Left lung (tissue), 10 donors: ENCODE measurements around the gene SASH1. TPM values are rescaled to one million over a fixed set of nuclear protein-coding genes. Genes with fewer than 3 reads are reported as not detected.

Experiments
- ATAC-seq: fragments of 200-7000 bp; cut with Tn5 transposase; one replicate; pipeline ENCODE4 v1.9.1; 2020; ENCODE audit warnings: moderate library complexity
- DNase-seq, 4 donors: peaks; one replicate each; pipeline ENCODE4 v3.0.0-alpha.2; 2013 to 2020
- H3K27ac ChIP-seq, 2 donors: fragments of 200-600 bp; sonication (generic) in 1 of 2; one replicate each; pipeline versions ENCODE4 v1.5.0 to v1.8.0; 2020 to 2021
- H3K27me3 ChIP-seq, 2 donors: fragments of 200-600 bp; sonication (generic) in 1 of 2; one replicate each; pipeline versions ENCODE4 v1.5.0 to v1.8.0; 2020 to 2021
- H3K36me3 ChIP-seq, 2 donors: fragments of 200-600 bp; sonication (generic) in 1 of 2; one replicate each; pipeline versions ENCODE4 v1.5.0 to v1.8.0; 2020 to 2021
- H3K4me1 ChIP-seq, 2 donors: fragments of 200-600 bp; one replicate each; pipeline ENCODE4 v1.8.0; 2021
- H3K4me3 ChIP-seq, 2 donors: fragments of 200-600 bp; sonication (generic) in 1 of 2; one replicate each; pipeline versions ENCODE4 v1.5.0 to v1.8.0; 2020 to 2021; ENCODE audit warnings: mild to moderate bottlenecking in 1 of 2
- H3K9me3 ChIP-seq, 2 donors: fragments of 200-600 bp; sonication (generic) in 1 of 2; one replicate each; pipeline versions ENCODE4 v1.5.0 to v1.8.0; 2020 to 2021
- intact Hi-C, 2 donors: fragments of 100-400 bp; cut with DNase I; formaldehyde crosslinking; loops; one replicate each; pipeline versions ENCODE4 v1.11.2 to v1.14.2; 2022
- polyA plus RNA-seq, 6 donors: library from polyadenylated mRNA; unstranded; fragments of 120-200 nt; gene quantifications; one replicate each; pipeline ENCODE4 v1.2.1, GENCODE V29; 2013; ENCODE audit not compliant: insufficient read length in 6 of 6
- total RNA-seq, 2 donors: library from RNA; stranded (reverse); fragmentation: NEBNext Ultra II Directional; extraction: Animal tissue kit (Norgen Biotek cat#: 25700); gene quantifications; one replicate each; pipeline ENCODE4 v1.2.1, GENCODE V29; 2021
- TF ChIP-seq, protein P1 (sequence below), 2 donors: fragments of 200-600 bp; sonication (generic) in 1 of 2; IDR thresholded peaks; one replicate each; pipeline versions ENCODE4 v1.5.0 to v1.8.0; 2021; ENCODE audit warnings: antibody characterized with exemption in 2 of 2
- donor health status: DM: no; HTN: yes; CAD: no.
- donor health status: DM: no; HTN: no; CAD: no.

The SASH1 gene
- total and polyA plus RNA-seq, 8 donors = 31.4 to 53.5 (median 34.8) TPM

DNA sequence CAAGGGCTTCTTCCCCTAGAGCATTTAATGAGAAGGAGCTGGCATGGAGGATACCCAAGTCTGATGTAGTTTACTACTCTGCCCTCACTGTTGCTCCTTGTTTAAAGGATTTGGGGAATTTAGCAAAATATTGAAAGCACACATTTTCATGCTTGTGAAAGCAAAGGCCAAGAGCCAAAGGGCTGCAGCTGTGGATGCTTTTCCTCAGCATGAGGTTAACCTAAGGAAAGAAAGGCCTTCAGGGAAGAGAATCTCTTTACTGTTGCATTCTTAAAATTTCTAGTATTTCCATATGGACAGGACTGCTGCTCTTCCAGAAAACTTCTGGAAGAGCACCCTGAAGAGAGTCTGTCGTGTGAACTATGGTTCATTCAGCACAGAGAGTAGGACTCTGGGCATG is 45.9 kb upstream of the SASH1 start:
- Histone ChIP-seq H3K36me3 (no peaks in the 10 kb centered on the region), H3K27ac (no peak overlapping the region), H3K4me1 (no peaks in the 10 kb centered on the region), H3K4me3 (no peak overlapping the region), H3K9me3 (no peaks in the 10 kb centered on the region), H3K27me3 (no peaks in the 10 kb centered on the region)
- no peak for DNase-seq
- ATAC-seq = no peak
- intact Hi-C loops = no loop called here
- TF ChIP-seq, protein P1, sequence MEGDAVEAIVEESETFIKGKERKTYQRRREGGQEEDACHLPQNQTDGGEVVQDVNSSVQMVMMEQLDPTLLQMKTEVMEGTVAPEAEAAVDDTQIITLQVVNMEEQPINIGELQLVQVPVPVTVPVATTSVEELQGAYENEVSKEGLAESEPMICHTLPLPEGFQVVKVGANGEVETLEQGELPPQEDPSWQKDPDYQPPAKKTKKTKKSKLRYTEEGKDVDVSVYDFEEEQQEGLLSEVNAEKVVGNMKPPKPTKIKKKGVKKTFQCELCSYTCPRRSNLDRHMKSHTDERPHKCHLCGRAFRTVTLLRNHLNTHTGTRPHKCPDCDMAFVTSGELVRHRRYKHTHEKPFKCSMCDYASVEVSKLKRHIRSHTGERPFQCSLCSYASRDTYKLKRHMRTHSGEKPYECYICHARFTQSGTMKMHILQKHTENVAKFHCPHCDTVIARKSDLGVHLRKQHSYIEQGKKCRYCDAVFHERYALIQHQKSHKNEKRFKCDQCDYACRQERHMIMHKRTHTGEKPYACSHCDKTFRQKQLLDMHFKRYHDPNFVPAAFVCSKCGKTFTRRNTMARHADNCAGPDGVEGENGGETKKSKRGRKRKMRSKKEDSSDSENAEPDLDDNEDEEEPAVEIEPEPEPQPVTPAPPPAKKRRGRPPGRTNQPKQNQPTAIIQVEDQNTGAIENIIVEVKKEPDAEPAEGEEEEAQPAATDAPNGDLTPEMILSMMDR (IDR thresholded peaks at IDR 0.05) = no peak

GRCh38 chr6:148298683-148299082 is 44.0 kb upstream of the SASH1 start:
- Histone ChIP-seq H3K9me3 (no peaks in the 10 kb centered on the region), H3K27ac (no peak overlapping the region), H3K36me3 (no peaks in the 10 kb centered on the region), H3K4me3 (no peak overlapping the region), H3K27me3 (no peaks in the 10 kb centered on the region), H3K4me1 (no peaks in the 10 kb centered on the region)
- intact Hi-C loops = no loop called here
- ATAC-seq (no peak), DNase-seq (no peak)
- TF ChIP-seq, protein P1 (IDR thresholded peaks at IDR 0.05) = no peak

DNA sequence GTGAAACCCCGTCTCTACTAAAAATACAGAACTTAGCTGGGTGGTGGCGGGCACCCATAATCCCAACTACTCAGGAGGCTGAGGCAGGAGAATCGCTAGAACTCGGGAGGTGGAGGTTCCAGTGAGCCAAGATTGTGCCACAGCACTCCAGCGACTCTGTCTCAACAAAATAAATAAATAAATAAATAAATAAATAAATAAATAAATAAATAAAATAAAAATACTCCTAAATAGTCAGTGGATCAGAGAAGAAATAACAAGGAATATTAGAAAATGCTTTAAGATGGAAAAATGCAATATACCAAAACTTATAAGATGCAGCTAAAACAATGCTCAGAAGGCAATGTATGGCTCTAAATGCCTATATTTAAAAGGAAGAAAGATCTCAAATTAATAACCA is 39.0 kb upstream of the SASH1 start:
- Histone ChIP-seq H3K27me3 (no peaks in the 10 kb centered on the region), H3K9me3 (no peaks in the 10 kb centered on the region), H3K4me1 (peaks cover 0 to 3% of the 10 kb centered on the region in 2 donors), H3K36me3 (no peaks in the 10 kb centered on the region), H3K27ac (no peak overlapping the region), H3K4me3 (no peak overlapping the region)
- DNase-seq (no peak), ATAC-seq (no peak)
- intact Hi-C loops = no loop called here
- TF ChIP-seq, protein P1 (IDR thresholded peaks at IDR 0.05) = no peak

GRCh38 chr6:148304976-148305375 is 37.7 kb upstream of the SASH1 start:
- no peaks in the 10 kb centered on the region for H3K27me3 ChIP-seq
- ATAC-seq (no peak), DNase-seq (no peak)
- peaks cover 0 to 3% of the 10 kb centered on the region in 2 donors for H3K4me1 ChIP-seq
- H3K4me3 ChIP-seq = no peak overlapping the region
- H3K36me3 ChIP-seq = no peaks in the 10 kb centered on the region
- intact Hi-C loops = no loop called here
- TF ChIP-seq, protein P1 (IDR thresholded peaks at IDR 0.05) = no peak
- no peaks in the 10 kb centered on the region for H3K9me3 ChIP-seq
- H3K27ac ChIP-seq = no peak overlapping the region

GRCh38 chr6:148306286-148306685 is 36.4 kb upstream of the SASH1 start:
- intact Hi-C loops = no loop called here
- DNase-seq (no peak), ATAC-seq (no peak)
- TF ChIP-seq, protein P1 (IDR thresholded peaks at IDR 0.05) = no peak
- no peaks in the 10 kb centered on the region for H3K36me3 ChIP-seq
- H3K4me3 ChIP-seq = no peak overlapping the region
- H3K27me3 ChIP-seq = no peaks in the 10 kb centered on the region
- no peaks in the 10 kb centered on the region for H3K9me3 ChIP-seq
- H3K4me1 ChIP-seq = peaks cover 0 to 3% of the 10 kb centered on the region in 2 donors
- H3K27ac ChIP-seq = no peak overlapping the region
